ENCODE measurements around the gene PHLDA3. TPM values are rescaled to one million over a fixed set of nuclear protein-coding genes. Genes with fewer than 3 reads are reported as not detected.
"Not testable (repeated sequence)": the region's sequence is repeated elsewhere in the genome, so short reads cannot be mapped to it uniquely, and the experiment has no call there.

The PHLDA3 gene
- total RNA-seq, 1 experiment from 2014 or later: 36.1 TPM

DNA sequence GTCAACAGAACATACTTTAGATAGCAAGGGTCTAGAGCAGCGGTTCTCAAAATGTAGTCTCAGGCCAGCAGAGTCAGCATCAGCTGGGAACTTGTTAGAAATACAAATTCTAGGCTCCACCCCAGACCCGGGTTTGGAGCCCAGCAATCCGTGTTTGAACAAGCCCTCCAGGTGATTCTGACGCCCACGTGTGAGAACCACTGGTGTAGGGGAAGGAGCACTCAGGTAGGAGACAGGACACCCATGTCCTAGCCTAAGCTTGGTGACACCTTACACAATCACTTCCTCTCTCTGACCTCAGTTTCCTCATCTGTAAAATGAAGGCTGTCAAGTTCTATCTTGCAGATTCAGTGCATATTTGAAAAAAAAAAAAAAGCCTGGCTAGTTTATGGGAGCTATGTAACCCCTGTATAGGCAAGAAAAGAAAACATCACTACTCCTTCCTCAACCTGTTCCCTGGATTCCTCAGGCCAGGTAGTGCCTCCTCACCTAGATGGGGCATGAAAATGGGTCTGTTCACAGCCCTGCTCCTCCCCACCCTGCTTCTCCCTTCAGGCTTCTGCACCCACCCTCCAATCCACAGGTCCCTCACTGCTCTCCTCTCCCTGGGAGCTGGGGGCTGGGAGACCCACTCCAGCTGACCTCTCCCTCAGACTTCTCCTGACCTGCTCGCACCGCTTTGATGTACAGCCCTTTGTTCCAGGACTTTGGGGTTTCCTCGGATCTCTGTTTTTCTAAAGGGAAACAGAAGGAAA lies 7.1 kb upstream of the PHLDA3 start:
- in situ Hi-C loops (cut with HindIII; ENCODE audit: low pct_unique_long_range_greater_than_20kb, low sequenced_read_pairs): no loop called here
- DNase-seq (ENCODE audit: low read depth, low spot score): no peak

DNA sequence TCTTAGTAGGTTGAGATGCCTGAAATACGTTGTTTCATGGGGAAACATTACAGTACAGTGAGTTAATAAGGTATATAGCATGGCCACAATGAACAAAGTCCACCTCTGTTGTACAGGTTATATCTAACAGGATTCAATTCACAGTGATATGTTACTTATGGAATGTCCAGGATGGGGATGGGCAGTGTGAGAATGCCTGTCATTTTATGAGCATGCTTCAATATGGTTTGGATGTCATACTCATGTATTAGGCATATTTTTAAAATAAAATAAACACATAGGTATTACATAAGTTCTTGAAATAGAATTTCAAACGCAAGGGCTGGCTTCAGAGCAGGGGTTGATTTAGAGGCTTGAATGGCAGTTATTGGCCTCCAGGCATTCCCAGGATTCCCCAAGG lies 6.1 kb upstream of the PHLDA3 start:
- DNase-seq (ENCODE audit: low read depth, low spot score): no peak
- in situ Hi-C loops (cut with HindIII; ENCODE audit: low pct_unique_long_range_greater_than_20kb, low sequenced_read_pairs): no loop called here

DNA sequence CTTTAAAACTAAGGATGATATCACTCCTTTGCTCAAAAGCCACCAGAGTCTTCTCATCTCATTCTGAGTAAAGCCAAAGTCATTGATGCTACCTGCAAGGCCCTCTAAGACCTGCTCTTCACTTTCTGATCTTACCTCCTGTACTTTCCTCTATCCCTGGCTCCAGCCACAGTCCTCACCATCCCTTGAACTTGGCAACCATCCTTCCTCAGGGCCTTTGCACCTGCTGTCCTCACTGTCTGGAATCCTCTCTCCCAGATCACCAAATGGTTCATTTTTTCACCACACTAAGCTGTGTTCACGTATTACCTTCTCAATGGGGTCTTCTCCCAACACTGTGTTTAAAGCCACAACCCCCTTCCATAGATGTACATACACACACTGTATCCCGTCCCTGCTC lies 4.3 kb upstream of the PHLDA3 start:
- no peak for DNase-seq (ENCODE audit: low read depth, low spot score)
- in situ Hi-C loops (cut with HindIII; ENCODE audit: low pct_unique_long_range_greater_than_20kb, low sequenced_read_pairs): no loop called here

DNA sequence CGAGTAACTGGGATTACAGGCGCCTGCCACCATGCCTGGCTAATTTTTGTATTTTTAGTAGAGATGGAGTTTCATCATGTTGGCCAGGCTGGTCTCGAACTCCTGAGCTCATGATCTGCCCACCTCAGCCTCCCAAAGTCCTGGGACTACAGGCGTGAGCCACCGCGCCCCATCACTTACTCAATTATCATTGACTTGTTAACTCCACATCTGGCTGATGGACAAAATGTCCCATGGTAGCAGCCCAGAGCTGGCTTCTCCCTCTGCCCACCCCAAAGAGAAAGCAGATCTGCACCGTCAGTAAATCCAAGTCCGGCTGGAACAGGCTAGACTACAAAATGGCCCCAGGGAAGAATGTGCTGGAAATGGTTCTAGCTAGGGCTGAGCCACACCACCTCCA lies 3.3 kb upstream of the PHLDA3 start:
- DNase-seq (ENCODE audit: low read depth, low spot score); in situ Hi-C loops (cut with HindIII; ENCODE audit: low pct_unique_long_range_greater_than_20kb, low sequenced_read_pairs): not testable (repeated sequence)

DNA sequence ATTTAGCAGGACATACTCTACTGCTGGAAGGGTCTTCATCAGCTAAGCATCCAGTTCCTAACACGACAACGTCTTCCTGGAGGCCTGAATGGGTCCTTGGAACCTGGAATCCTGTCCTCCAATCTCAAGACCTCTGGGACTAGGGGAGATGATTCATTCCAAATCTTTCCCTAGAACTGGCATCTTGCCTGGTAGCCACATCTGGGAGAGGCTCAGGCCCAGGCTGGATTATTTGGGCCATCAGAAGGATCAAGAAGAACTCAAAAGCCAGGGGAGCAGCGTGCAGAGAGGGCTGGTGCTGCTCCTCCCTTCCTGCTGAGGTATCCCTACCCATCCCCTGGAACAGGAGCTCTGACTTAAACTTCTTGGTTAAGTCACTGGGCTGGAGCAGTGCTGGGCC lies 2.8 kb upstream of the PHLDA3 start:
- in situ Hi-C loops (cut with HindIII; ENCODE audit: low pct_unique_long_range_greater_than_20kb, low sequenced_read_pairs): no loop called here
- DNase-seq (ENCODE audit: low read depth, low spot score): no peak

DNA sequence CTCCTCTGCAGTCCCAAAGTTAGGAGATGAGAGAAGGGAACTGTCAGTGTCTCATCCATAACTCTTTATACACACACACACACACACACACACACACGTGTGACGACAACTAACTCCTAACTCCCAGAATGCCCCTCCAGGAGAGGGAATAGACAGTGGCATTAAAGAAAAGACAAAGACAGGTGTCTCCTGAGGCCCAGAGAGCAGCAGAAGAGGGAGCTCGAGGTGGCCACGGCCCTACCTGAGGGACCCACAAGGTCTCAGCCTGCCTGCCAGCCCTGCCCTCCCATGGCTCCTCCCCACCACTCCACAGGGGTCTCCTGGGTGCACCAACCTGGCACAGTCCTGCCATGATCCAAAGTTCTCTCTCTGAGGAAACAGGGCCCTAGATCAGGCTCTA lies 1.6 kb upstream of the PHLDA3 start:
- DNase-seq (ENCODE audit: low read depth, low spot score): no peak
- in situ Hi-C loops (cut with HindIII; ENCODE audit: low pct_unique_long_range_greater_than_20kb, low sequenced_read_pairs): no loop called here

DNA sequence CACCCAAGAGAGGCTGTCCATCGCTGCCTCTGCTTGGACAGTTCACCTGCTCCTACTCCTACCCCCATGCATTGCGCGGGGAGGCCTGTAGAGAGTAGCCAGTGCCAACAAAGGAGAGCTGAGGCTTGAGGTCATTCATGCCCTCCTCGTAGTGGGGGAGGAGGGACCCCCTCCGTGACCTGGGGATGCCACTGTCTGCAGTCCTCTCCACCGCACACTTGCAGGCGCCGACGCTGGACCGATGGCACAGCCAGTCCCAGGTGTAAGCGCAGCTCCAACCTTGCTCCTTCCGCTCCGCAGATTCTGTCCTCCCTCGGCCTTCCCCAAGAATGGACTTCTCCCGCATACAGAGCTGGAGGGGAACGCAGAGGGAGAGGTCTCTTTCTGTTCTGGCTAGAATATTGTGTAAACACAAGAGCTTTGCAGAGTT lies 672 bp upstream of the PHLDA3 start:
- in situ Hi-C loops (cut with HindIII; ENCODE audit: low pct_unique_long_range_greater_than_20kb, low sequenced_read_pairs): no loop called here

DNA sequence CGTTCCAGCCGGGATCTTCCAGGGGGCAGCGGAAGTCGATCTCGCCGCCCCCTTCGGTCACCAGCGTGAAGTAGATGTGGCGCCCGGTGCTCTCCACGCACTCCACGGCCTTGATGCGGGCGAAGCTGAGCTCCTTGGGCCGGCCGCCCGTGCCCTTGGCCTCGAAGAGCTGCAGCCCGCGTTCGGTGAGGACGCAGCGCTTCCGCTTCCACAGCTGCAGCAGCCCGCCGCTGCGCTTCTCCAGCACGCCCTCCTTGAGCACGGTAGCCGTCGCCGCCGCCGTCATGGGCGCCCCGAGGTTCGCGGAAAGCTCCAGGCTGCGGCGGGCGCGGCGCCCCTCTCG lies 516 bp downstream of the PHLDA3 start:
- in situ Hi-C loops (cut with HindIII; ENCODE audit: low pct_unique_long_range_greater_than_20kb, low sequenced_read_pairs): no loop called here
- DNase-seq (ENCODE audit: low read depth, low spot score): no peak

More for the DNA sequence above, 672 bp upstream of the PHLDA3 start:
- DNase-seq (ENCODE audit: low read depth, low spot score): no peak

DNA sequence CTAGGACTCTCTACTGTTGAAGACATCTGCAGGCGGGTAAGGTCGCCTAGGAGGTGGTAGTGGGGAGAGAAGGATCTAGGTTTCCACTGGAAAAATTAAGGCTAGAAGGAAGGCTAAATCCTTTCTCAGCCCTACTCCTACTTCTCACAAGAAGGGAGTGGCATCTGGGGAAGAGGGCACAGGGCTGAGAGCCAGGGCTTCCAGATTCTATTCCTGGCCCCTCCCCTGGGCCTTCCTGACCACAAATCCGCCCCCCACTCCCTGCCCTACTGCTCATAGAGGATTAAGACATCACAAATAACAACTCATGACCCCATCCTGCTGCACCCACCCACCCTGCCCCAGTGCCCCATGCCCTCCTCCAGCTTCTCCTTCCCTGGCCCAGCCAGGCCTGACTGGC lies 2.5 kb downstream of the PHLDA3 start:
- in situ Hi-C loops (cut with HindIII; ENCODE audit: low pct_unique_long_range_greater_than_20kb, low sequenced_read_pairs): no loop called here
- DNase-seq (ENCODE audit: low read depth, low spot score): no peak

DNA sequence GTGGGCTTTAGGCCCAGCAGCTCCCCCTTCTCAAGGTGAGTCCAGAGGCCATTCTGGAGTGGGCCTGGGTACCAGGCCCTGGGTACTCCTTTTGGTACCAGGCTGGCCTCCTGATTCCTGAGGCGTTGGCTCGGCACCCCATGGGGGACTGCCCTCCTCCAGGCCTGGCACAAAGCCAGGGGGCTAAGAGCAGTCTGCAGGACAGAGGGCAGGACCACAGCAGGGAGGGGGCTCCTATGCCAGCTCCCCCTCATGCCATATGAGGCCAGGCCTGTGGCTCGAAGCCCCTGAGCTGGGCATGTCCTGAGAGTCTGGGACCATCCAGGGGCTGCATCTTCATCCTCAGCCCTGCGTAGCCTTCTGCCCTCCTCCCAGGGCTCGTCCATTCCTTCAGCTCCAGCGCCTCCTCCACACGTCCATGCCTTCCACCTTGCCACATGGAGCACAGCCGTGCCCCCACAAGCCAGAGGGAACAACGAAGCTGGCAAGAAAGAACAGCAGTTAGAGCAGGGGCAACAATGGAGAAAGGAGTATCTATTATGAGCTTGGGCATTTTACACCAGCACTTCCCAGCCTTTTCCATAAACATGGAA lies 3.2 kb downstream of the PHLDA3 start:
- in situ Hi-C loops (cut with HindIII; ENCODE audit: low pct_unique_long_range_greater_than_20kb, low sequenced_read_pairs): no loop called here
- DNase-seq (ENCODE audit: low read depth, low spot score): no peak

DNA sequence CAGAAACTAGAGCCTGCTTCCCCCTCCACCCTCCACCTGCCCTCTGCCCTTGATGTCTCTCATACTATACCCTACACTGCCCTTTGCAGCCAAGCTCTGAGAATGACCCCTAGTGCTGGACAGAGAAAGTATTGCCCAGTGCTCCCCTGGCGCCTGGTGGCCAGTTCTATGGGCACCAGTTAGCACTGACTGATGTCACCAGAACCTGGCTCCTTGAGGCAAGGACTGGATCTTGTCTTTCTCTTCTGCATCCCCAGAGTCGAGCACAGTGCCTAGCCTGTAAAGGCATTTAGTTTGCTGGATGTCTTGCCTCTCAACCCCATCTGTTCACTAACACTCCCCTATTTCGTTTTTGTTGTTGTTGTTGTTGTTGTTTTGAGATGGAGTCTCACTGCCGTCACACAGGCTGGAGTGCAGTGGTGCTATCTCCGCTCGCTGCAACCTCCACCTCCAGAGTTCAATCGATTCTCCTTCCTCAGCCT lies 5.9 kb downstream of the PHLDA3 start:
- in situ Hi-C loops (cut with HindIII; ENCODE audit: low pct_unique_long_range_greater_than_20kb, low sequenced_read_pairs): no loop called here
- DNase-seq (ENCODE audit: low read depth, low spot score): peak; percentile 78

DNA sequence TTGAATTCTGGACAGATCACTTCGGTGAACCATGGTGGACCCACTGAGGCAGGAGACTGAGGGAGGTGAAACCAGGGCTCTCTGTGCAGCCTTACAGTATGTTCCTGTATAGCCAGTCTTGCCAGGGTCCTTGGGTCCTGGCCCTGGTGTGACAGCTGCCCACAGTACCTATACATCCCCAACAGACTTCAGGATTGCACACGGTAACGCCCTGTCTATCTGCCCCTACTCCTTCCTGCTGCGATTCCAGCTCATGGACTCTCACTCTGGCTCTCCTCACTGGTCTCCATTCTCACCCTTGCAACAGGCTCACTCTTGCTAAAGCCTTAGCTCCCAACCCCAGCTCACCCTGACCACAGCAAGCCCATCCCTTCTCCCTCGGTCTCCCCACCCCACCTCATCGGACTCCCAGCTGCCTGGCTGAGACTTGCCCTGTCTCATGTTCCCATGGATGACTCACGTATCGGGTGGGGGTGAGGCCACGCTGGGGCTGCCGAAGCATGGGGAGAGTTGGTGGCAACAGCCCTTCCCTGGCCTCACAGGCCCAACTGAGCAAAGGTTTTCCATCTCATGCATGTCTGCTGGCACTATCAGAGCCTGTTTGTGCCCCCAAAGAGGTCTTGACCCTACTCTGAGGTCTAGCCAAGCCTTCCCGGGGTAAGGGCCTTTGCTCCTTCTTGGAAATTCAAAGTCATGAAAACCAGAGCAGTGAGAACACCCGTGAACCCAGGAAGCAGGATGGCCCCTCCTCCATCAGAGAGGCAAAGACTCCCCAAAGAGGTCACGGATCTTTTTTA lies 7.1 kb downstream of the PHLDA3 start:
- in situ Hi-C loops (cut with HindIII; ENCODE audit: low pct_unique_long_range_greater_than_20kb, low sequenced_read_pairs): no loop called here
- DNase-seq (ENCODE audit: low read depth, low spot score): no peak

DNA sequence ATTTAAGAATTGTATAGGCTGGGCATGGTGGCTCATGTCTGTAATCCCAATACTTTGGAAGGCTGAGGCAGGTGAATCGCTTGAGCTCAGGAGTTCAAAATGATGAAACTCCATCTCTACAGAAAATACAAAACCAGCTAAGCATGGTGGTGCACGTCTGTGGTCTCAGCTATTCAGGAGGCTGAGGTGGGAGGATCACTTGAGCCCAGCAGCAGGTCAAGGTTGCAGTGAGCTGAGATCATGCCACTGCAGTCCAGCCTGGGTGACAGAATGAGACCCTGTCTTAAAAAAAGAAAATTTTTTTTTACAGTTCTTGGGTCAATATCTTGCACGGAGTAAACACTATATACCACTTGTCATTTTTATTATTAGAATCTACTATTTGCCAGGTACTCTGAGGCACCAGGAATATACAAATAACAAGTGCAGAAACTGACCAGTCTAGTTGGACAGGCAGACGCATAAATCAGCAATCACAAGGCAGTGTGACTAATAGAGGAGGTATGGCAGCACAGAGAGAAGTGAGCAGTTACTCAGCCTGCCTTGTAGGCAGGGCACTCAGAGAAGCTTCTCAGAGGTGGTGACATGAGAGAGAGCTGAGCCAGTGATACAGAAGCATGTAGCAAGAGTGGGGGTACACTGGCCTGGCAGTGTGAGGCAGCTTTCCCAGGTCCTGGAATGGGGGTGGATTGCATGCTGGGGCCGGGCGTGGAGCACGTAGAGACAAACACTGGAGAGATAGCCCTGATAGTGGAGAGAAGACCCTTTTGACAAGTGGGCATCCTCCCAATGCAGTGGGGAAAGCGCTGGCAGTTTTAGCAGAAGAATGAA lies 8.0 kb downstream of the PHLDA3 start:
- DNase-seq (ENCODE audit: low read depth, low spot score): peak; percentile 67
- in situ Hi-C loops (cut with HindIII; ENCODE audit: low pct_unique_long_range_greater_than_20kb, low sequenced_read_pairs): no loop called here

DNA sequence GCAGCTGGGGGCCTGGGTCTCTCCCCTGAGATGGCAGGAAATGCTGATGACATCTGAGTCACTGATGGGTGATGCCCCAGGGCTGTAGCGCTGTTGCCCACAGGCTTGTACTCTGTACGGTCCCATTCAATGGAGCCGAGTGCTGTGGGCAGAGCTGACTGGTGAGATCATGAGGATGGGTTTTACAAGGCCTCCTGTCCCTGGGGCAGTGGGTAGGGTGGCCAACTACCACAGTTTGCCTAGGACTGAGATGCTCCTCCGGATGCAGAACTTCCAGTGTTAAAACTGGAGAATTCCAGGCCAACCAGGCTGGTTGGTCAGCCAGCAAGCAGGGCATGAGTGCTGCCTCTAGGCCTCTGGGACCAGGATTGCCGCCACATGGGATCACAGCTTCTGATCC lies 9.2 kb downstream of the PHLDA3 start:
- in situ Hi-C loops (cut with HindIII; ENCODE audit: low pct_unique_long_range_greater_than_20kb, low sequenced_read_pairs): no loop called here
- peak; percentile 19 for DNase-seq (ENCODE audit: low read depth, low spot score)

DNA sequence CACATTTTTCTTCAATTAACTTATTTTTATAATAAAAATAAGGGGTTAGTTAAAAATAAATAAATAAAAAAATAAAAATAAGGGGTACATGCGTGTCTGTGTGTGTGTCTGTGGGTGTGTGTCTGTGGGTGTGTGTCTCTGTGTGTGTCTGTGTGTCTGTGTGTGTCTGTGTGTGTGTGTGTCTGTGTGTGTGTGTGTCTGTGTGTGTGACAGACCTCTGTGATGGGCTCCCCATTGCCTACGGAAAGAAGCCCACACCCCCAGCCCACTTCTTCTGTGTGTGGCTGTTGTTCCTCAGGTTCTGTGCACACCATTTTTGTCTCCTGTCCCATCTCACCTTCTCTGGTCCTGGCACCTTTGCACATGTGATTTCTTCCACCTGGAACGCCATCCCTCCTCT lies 9.9 kb downstream of the PHLDA3 start:
- in situ Hi-C loops (cut with HindIII; ENCODE audit: low pct_unique_long_range_greater_than_20kb, low sequenced_read_pairs): no loop called here
- no peak for DNase-seq (ENCODE audit: low read depth, low spot score)

DNA sequence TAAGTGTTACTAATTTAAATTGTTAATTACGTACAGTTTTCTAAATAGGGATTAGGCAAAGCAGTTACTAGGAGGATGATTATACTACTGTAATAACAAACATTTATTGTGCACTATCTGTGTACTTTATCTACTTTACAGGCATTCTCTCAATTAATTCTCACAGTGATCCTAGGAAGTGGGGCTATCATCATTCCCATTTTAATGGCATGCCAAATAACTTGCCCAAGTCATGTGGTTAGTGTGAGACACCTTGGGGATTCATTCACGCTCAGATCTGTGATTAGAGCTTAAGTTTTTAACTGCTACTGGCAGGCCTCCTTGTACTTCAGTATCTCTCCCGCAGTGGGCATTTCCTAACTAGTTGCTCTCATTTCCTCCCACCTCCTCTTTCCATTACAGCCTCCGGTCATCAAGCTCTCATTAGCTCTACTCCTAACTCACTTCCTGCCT lies 11.5 kb downstream of the PHLDA3 start:
- DNase-seq (ENCODE audit: low read depth, low spot score): no peak
- in situ Hi-C loops (cut with HindIII; ENCODE audit: low pct_unique_long_range_greater_than_20kb, low sequenced_read_pairs): no loop called here

DNA sequence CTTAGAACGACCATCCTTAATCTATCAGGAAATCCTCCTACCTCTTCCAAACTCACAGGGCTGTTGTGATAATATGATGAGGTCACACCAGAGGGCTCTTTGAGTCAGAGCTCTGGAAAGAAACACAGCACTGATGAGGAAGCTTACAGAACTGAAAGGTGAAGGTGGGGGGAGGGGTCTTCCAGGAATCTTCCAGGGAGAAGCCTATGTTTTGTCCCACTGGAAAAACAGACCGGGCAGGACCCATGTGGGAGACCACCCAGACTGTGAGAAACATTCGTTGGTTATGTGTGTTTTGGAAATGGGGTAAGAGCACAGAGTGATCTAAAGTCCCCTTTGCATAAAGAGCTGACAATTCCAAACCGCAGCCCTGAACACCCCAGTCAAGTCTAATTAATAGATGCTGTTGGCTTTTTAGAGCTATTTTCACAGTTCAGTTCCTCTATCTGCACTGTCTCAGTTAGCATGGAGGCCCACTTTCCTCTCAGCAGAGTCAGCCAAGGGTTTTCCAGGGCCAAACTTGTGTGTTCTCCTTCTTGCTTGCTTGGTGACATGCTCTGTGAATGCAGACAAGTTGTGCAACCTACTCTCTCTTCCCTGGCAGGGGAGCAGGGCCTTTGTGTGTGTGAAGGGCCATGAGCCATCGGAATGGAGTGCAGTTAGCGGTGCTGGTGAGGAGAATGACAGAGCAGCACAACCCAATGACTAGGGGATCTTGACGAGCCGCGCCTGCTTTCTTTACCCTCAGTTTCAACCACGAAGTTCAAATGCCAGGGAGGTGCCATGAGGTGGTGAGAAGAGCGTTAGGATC lies 12.3 kb downstream of the PHLDA3 start:
- in situ Hi-C loops (cut with HindIII; ENCODE audit: low pct_unique_long_range_greater_than_20kb, low sequenced_read_pairs): no loop called here
- no peak for DNase-seq (ENCODE audit: low read depth, low spot score)

Data from SK-MEL-5 (cell line).